GM19351 (cell line): Measurements from ENCODE around the gene THSD7B.
"Not testable (repeated sequence)": the region's sequence is repeated elsewhere in the genome, so short reads cannot be mapped to it uniquely, and the experiment has no call there.

Experiments used
- ATAC-seq: cut with Tn5 transposase; IDR thresholded peaks from one replicate; pipeline ENCODE4 v1.9.1; 2021; ENCODE audit warnings: mild to moderate bottlenecking, moderate library complexity; ENCODE audit not compliant: unreplicated experiment

THSD7B gene

GRCh38 chr2:137521653-137522619 is 756.6 kb downstream of the THSD7B start:
- no peak for ATAC-seq

DNA sequence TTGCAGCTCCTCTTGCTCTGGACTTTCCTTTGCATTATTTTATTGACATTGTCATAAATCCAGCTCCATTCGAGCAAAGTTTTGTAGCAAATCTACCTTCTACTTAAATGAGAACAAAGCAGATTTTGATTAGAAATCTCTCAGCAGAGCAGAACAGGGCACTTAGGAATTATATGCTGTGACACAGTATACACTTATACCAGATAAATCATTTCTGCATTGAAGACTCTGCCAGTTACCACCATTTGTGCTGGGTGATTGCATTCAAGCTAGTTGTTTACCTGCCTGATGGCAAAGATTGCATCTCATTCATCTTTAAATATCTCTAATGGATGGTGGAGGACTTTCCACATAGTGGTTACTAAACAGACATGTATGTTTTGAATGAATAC is 757.3 kb downstream of the THSD7B start:
- no peak for ATAC-seq

GRCh38 chr2:137523931-137524330 is 758.6 kb downstream of the THSD7B start:
- ATAC-seq: no peak

- no peak for ATAC-seq
Observed at GRCh38 chr2:137525132-137525531, 759.8 kb downstream of the THSD7B start.

- no peak for ATAC-seq
Observed at GRCh38 chr2:137525641-137526190, 760.4 kb downstream of the THSD7B start.

DNA sequence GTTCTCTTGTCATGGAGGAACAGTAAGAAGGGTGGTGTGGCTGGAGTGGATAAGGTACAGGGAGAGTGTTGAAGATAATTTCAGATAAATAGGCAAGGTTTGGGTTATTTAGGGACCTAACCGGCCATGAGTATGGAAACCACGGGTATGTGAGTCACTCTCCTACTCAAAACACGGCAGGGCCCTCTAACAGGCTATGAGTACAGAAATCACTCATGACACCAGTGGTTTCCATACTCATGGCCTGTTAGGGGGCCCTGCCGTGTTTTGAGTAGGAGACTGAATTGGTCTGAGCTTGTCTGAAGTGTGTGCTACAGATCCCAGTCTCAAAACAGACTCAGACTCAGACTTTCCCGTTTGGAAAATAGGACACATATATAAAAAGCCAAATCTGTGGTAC is 770.6 kb downstream of the THSD7B start:
- ATAC-seq: no peak

- no peak for ATAC-seq
Observed at GRCh38 chr2:137539336-137539735, 774.0 kb downstream of the THSD7B start.

GRCh38 chr2:137547842-137548241 is 782.5 kb downstream of the THSD7B start:
- ATAC-seq: no peak

DNA sequence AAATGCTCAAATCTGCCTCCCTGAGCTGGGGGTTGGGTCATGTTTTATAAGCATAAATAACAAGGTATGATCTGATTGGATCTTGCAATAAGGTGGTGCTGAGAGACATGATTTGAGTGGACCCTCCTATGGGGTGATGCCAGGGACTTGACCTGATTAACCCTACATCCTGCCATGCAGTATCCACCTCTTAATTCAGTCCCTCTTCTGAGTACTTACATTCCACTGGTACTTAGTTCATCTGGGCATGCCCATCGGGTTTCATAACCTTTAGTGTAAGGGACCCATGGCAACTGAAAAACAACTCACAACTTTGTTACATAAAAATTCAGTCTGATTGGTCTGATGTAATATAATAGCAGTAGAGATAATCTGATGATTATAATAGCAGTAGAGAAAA is 801.0 kb downstream of the THSD7B start:
- no peak for ATAC-seq

DNA sequence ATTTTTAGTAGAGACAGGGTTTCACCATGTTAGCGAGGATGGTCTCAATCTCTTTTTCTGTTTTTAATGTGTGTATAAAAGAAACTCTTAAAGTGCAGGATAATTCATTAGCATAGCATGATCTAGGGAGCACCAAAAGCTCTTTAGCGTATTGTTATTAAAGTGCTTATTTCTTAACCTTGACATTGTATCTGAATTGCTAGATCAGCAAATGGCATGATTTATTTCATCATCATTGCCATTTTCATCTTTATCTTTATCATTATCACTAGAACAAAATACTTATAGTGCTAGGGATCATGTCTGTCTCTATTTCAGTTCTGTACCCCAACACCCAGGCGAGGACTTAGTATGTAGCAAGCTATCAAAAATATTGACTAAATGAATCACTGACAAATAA is 805.1 kb downstream of the THSD7B start:
- ATAC-seq: no peak

DNA sequence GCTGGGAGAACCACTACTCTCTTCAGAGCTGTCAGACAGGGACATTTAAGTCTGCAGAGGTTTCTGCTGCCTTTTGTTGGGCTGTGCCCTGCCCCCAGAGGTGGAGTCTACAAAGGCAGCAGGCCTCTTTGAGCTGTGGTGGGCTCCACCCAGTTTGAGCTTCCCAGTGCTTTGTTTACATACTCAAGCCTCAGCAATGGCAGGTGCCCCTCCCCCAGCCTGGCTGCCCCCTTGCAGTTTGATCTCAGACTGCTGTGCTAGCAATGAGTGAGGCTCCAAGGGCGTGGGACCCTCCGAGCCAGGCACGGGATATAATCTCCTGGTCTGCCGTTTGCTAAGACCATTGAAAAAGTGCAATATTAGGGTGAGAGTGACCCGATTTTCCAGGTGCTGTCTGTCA is 822.5 kb downstream of the THSD7B start:
- ATAC-seq: not testable (repeated sequence)

- not testable (repeated sequence) for ATAC-seq
Observed at GRCh38 chr2:137588578-137588977, 823.2 kb downstream of the THSD7B start.

DNA sequence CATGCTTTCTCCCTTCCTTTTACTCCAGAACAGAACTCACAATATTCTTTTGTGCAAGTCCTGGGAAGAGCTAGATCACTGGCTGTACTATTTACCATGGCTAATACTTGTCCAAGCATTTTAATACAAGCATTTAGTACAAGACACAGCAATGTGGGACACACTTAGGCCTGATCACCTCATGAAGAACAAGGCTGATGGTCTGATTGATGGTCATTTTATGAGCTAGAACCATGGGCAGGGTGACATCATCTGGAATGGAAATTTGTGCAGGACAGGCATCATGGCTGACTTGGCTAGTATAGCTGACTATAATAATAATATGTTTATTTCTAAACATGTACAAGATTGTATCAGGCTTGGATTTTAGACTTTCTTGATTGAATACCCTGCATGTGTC is 824.8 kb downstream of the THSD7B start:
- ATAC-seq: no peak

- no peak for ATAC-seq
Observed at GRCh38 chr2:137607722-137608318, 842.5 kb downstream of the THSD7B start.

DNA sequence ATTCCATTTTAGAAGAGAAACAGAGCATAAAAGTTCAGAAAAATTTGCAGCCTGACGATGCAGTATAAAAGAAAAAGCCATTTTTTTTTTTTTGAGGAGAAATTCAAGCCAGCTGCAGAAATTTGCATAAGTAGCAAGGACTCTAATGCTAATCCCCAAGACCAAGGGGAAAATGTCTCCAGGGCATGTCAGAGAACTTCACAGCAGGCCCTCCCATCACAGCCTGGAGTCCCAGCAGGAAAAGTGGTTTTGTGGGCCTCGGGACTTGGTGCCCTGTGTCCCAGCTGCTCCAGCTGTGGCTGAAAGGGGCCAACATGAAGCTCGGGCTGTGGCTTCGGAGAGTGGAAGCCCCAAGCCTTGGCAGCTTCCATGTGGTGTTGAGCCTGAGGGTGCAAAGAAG is 873.6 kb downstream of the THSD7B start:
- ATAC-seq: no peak

DNA sequence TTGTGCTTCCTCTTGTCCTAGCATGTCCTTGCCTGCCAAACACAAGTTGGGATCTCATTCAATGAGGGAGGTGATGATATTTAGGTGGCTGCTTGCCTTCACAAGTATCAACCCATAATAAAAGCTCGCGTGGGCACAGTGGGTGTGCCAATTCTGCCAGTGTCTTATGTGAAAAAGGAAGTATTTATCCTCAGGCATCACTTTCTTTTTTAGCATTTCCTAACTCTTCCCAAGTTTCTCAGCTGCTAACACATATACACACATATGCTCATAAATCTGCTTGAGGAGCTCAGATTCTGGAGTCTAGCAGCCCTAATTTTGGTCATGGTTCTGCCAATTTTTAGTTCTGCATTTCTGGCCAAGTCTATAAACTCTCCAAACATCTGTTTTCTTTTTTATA is 879.4 kb downstream of the THSD7B start:
- ATAC-seq: no peak

DNA sequence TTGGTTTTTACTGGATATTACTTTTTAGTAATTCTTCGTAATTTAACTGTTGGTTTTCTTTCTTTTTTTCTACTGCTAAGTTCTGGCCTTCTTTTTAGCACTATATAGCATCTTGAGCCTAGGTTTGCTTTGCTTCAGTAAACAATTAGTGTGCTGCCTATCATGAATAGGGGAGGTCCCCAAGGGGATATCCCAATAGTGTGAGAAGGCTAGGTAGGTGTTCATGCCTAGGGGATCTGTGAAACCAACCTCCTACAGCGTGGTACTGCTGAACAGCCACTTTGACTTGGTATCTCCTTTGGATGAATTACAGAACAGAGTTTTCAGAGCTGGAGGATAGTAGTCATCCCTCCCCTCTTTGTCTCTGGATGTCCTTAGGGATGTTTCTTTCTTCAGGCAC is 888.7 kb downstream of the THSD7B start:
- no peak for ATAC-seq

DNA sequence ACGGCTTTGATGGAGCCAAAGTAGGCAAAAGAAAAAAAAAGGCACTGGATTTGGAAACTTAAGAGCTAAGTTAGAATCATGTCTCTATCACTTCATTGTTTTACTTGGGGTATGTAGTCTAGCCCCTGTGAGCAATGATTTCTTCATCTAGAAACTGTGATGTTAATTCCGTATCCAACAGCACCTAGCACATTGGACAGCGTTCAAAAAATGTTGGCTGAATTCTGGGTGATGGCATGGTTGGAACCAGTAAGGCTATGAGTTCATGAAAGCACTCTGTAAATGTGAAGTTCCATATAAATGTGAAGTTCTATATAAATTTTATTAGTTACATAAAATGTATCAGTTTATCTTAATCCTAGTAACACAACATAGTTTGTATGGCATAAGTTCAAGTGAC is 890.5 kb downstream of the THSD7B start:
- no peak for ATAC-seq

- ATAC-seq: no peak
Observed at GRCh38 chr2:137658433-137658832, 893.1 kb downstream of the THSD7B start.

DNA sequence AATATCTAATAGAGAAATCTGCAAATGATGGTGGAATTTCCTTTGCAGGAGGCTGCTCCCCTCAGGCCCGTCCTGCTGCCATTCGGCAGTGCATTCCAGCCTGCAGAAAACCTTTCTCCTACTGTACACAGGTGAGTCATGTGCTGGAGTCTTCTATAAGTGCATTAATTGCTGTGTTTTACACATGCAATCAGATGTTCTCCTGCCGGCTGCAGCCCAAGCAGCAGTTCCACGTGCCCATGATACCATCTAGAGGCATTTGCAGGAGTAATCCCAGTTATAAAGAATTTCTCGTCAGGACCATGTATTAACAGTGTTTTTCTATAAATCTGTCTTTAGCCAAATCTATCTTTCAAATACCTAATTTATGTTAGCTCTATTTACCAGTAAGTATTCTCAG is 894.3 kb downstream of the THSD7B start:
- ATAC-seq: no peak

GRCh38 chr2:137670111-137670510 is 904.8 kb downstream of the THSD7B start:
- ATAC-seq: no peak

- ATAC-seq: no peak
Observed at GRCh38 chr2:137672989-137673552, 907.7 kb downstream of the THSD7B start.
